Memory B cell (primary cell): Measurements from ENCODE around the gene TMEM151B.

Experiments used
- ATAC-seq: fragments of 150-1000 bp; cut with Tn5 transposase; 2 replicates; pipeline ENCODE4 v1.10.0; 2021; ENCODE audit warnings: low read depth, mild to moderate bottlenecking, moderate library complexity
- DNase-seq, 2 donors: peaks; one replicate each; pipeline ENCODE4 v3.0.0; 2022; ENCODE audit warnings: low spot score in 2 of 2
- H3K27ac Mint-ChIP-seq: one replicate; pipeline ENCODE4 v1.8.0; 2022; ENCODE audit warnings: mild to moderate bottlenecking, moderate library complexity, mixed read lengths
- H3K27me3 Mint-ChIP-seq: one replicate; pipeline ENCODE4 v1.8.0; 2022; ENCODE audit warnings: mixed read lengths
- H3K36me3 Mint-ChIP-seq: one replicate; pipeline ENCODE4 v1.8.0; 2022; ENCODE audit warnings: mild to moderate bottlenecking, mixed read lengths
- H3K4me1 Mint-ChIP-seq: one replicate; pipeline ENCODE4 v1.8.0; 2022; ENCODE audit warnings: mixed read lengths
- H3K4me3 Mint-ChIP-seq: one replicate; pipeline ENCODE4 v1.8.0; 2022; ENCODE audit warnings: mild to moderate bottlenecking, moderate library complexity, mixed read lengths
- H3K9me3 Mint-ChIP-seq: one replicate; pipeline ENCODE4 v1.8.0; 2022; ENCODE audit warnings: mixed read lengths

Gene TMEM151B

GRCh38 chr6:44301782-44302564, 31.7 kb downstream of the TMEM151B start:
- Mint-ChIP-seq H3K27ac (no peak overlapping the region), H3K9me3 (no peaks in the 10 kb centered on the region), H3K27me3 (peaks cover 5% of the 10 kb centered on the region), H3K36me3 (peaks cover 25% of the 10 kb centered on the region), H3K4me3 (no peak overlapping the region), H3K4me1 (peaks cover 3% of the 10 kb centered on the region)
- no peak for DNase-seq
- ATAC-seq = no peak

- ATAC-seq (no peak), DNase-seq (no peak)
- Mint-ChIP-seq H3K4me3 (no peak overlapping the region), H3K9me3 (no peaks in the 10 kb centered on the region), H3K36me3 (peaks cover 25% of the 10 kb centered on the region), H3K27me3 (peaks cover 2% of the 10 kb centered on the region), H3K27ac (no peak overlapping the region), H3K4me1 (peaks cover under 1% of the 10 kb centered on the region)
These were observed 32.6 kb downstream of the TMEM151B start for GRCh38 chr6:44302856-44303255.

- Mint-ChIP-seq H3K9me3 (no peaks in the 10 kb centered on the region), H3K4me1 (peaks cover 3% of the 10 kb centered on the region), H3K27ac (no peak overlapping the region), H3K27me3 (peaks cover 2% of the 10 kb centered on the region), H3K36me3 (peaks cover 31% of the 10 kb centered on the region), H3K4me3 (no peak overlapping the region)
- no peak for ATAC-seq
- no peak for DNase-seq
These were observed 33.6 kb downstream of the TMEM151B start for GRCh38 chr6:44303842-44304241.

- Mint-ChIP-seq H3K36me3 (peaks cover 34% of the 10 kb centered on the region), H3K4me3 (no peak overlapping the region), H3K27me3 (no peaks in the 10 kb centered on the region), H3K9me3 (no peaks in the 10 kb centered on the region), H3K4me1 (peaks cover 3% of the 10 kb centered on the region), H3K27ac (no peak overlapping the region)
- peak; percentile 32 to 44 for DNase-seq
- peak; percentile 72 for ATAC-seq
These were observed 34.3 kb downstream of the TMEM151B start for GRCh38 chr6:44304282-44305199.

- DNase-seq (no peak), ATAC-seq (no peak)
- H3K9me3 Mint-ChIP-seq = no peaks in the 10 kb centered on the region
- no peaks in the 10 kb centered on the region for H3K27me3 Mint-ChIP-seq
- H3K4me3 Mint-ChIP-seq = no peak overlapping the region
- peaks cover 38% of the 10 kb centered on the region for H3K36me3 Mint-ChIP-seq
- H3K4me1 Mint-ChIP-seq = peaks cover 3% of the 10 kb centered on the region
- no peak overlapping the region for H3K27ac Mint-ChIP-seq
These were observed 35.0 kb downstream of the TMEM151B start for GRCh38 chr6:44305200-44305725.

GRCh38 chr6:44306710-44307109, 36.5 kb downstream of the TMEM151B start:
- H3K27ac Mint-ChIP-seq = no peak overlapping the region
- no peaks in the 10 kb centered on the region for H3K9me3 Mint-ChIP-seq
- H3K4me3 Mint-ChIP-seq = no peak overlapping the region
- H3K36me3 Mint-ChIP-seq = peaks cover 31% of the 10 kb centered on the region
- no peak for ATAC-seq
- no peaks in the 10 kb centered on the region for H3K27me3 Mint-ChIP-seq
- DNase-seq = no peak
- peaks cover 5% of the 10 kb centered on the region for H3K4me1 Mint-ChIP-seq

GRCh38 chr6:44307217-44307616, 37.0 kb downstream of the TMEM151B start:
- ATAC-seq = no peak
- Mint-ChIP-seq H3K27me3 (no peaks in the 10 kb centered on the region), H3K27ac (no peak overlapping the region), H3K36me3 (peaks cover 30% of the 10 kb centered on the region), H3K4me3 (no peak overlapping the region), H3K4me1 (peaks cover 8% of the 10 kb centered on the region), H3K9me3 (no peaks in the 10 kb centered on the region)
- DNase-seq = no peak

GRCh38 chr6:44309092-44309491, 38.8 kb downstream of the TMEM151B start:
- Mint-ChIP-seq H3K36me3 (peaks cover 24% of the 10 kb centered on the region), H3K4me1 (peaks cover 14% of the 10 kb centered on the region), H3K27me3 (no peaks in the 10 kb centered on the region), H3K27ac (no peak overlapping the region), H3K9me3 (no peaks in the 10 kb centered on the region), H3K4me3 (no peak overlapping the region)
- ATAC-seq (no peak), DNase-seq (no peak)

- DNase-seq = no peak
- Mint-ChIP-seq H3K27me3 (no peaks in the 10 kb centered on the region), H3K4me1 (peaks cover 14% of the 10 kb centered on the region), H3K4me3 (no peak overlapping the region), H3K27ac (no peak overlapping the region), H3K36me3 (peaks cover 24% of the 10 kb centered on the region), H3K9me3 (no peaks in the 10 kb centered on the region)
- ATAC-seq = no peak
These were observed 39.4 kb downstream of the TMEM151B start for GRCh38 chr6:44309631-44310030.

- peaks cover 24% of the 10 kb centered on the region for H3K36me3 Mint-ChIP-seq
- peaks cover 14% of the 10 kb centered on the region for H3K4me1 Mint-ChIP-seq
- no peak overlapping the region for H3K4me3 Mint-ChIP-seq
- no peak overlapping the region for H3K27ac Mint-ChIP-seq
- DNase-seq (no peak), ATAC-seq (no peak)
- H3K27me3 Mint-ChIP-seq = no peaks in the 10 kb centered on the region
- H3K9me3 Mint-ChIP-seq = no peaks in the 10 kb centered on the region
These were observed 40.0 kb downstream of the TMEM151B start for GRCh38 chr6:44310241-44310640.

GRCh38 chr6:44311304-44311703, 41.1 kb downstream of the TMEM151B start:
- no peak overlapping the region for H3K4me3 Mint-ChIP-seq
- H3K4me1 Mint-ChIP-seq = peaks cover 14% of the 10 kb centered on the region
- H3K36me3 Mint-ChIP-seq = peaks cover 19% of the 10 kb centered on the region
- H3K27ac Mint-ChIP-seq = peak overlapping the region; percentile 41
- DNase-seq (no peak), ATAC-seq (no peak)
- no peaks in the 10 kb centered on the region for H3K27me3 Mint-ChIP-seq
- no peaks in the 10 kb centered on the region for H3K9me3 Mint-ChIP-seq

- peak overlapping the region; percentile 92 for H3K4me3 Mint-ChIP-seq
- peaks cover 19% of the 10 kb centered on the region for H3K36me3 Mint-ChIP-seq
- DNase-seq (no peak), ATAC-seq (no peak)
- no peaks in the 10 kb centered on the region for H3K27me3 Mint-ChIP-seq
- H3K27ac Mint-ChIP-seq = peak overlapping the region; percentile 41
- H3K9me3 Mint-ChIP-seq = no peaks in the 10 kb centered on the region
- peaks cover 14% of the 10 kb centered on the region for H3K4me1 Mint-ChIP-seq
These were observed 41.5 kb downstream of the TMEM151B start for GRCh38 chr6:44311767-44312166.

- Mint-ChIP-seq H3K27ac (peak within 1 kb of the TSS; percentile 87), H3K4me3 (peak within 1 kb of the TSS; percentile 92), H3K9me3 (no peaks in the 10 kb centered on the region), H3K36me3 (peaks cover 15% of the 10 kb centered on the region), H3K4me1 (peaks cover 11% of the 10 kb centered on the region), H3K27me3 (peaks cover under 1% of the 10 kb centered on the region)
- DNase-seq (peak; percentile 94 to 99), ATAC-seq (peak; percentile 95)
These were observed 42.9 kb downstream of the TMEM151B start, which contains the start of gene AARS2 for GRCh38 chr6:44312901-44313788. Gene AARS2 (minus strand): TSS chr6:44313347. CDS start chr6:44313323, 24 bp downstream.
